ENCODE results near the gene GAS2. TPM values are rescaled to one million over a fixed set of nuclear protein-coding genes. Genes with fewer than 3 reads are reported as not detected.

Gene GAS2
- total and polyA plus RNA-seq, 9 of the 15 experiments (the other 6 are each of a cell fraction or from before 2014, with no cell fraction given) = 0.77 to 1.9 (median 1.1) TPM

DNA sequence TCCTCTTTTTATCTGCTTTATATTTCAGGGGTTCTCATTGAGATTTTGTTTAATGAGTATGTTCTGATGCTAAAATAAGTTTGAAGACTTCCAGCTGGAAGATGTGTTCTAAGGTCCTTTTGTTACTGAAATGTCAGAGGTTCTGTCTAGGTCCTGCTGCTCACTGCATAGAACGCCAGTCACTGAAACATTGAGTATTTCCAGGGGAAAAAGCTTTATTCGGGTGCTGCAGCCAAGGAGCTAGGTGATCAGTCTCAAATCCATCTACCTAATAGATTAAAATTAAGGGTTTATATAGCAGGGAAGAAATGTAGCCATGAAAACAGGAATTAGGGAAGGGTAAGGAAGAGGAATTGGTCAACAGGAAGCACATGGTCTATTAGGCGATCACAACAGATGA, 143.5 kb downstream of the GAS2 start:
- ChIA-PET CTCF (ENCODE audit: low intra/inter-chr PET ratio) (interaction anchor here (0.5 kb wide), 1 partner anchor 195 kb away, joined by 3 read pairs; no protein-coding TSS in a partner anchor), POLR2A (no interaction called here)
- DNase-seq (ENCODE audit: extremely low read depth in 1 of 4, low spot score in 3 of 4) (no peak), ATAC-seq (no peak), FAIRE-seq (no peak)
- Histone ChIP-seq H3K27ac (ENCODE audit: extremely low read depth, low read depth, low read length) (no peak overlapping the region), H3K4me1 (replicated peaks in 1 of 2; ENCODE audit: control insufficient read depth in 2 of 2, insufficient read depth in 2 of 2, low read length in 2 of 2) (no peaks in the 10 kb centered on the region), H3K79me2 (ENCODE audit: control insufficient read depth, insufficient read depth, low read length) (no peaks in the 10 kb centered on the region), H3K27me3 (ENCODE audit: control insufficient read depth in 2 of 2, insufficient read depth in 2 of 2, low read length in 2 of 2) (no peaks in the 10 kb centered on the region), H3K4me3 (no peak overlapping the region), H3K36me3 (ENCODE audit: control insufficient read depth, insufficient read depth, low read length) (no peaks in the 10 kb centered on the region), H3K9ac (ENCODE audit: insufficient read depth in 1 of 2, low read depth in 2 of 2, low read length in 2 of 2) (no peak overlapping the region), H4K20me1 (replicated peaks; ENCODE audit: control insufficient read depth, insufficient read depth, low read length) (no peaks in the 10 kb centered on the region), H3K9me3 (replicated peaks; ENCODE audit: control insufficient read depth, insufficient read depth, low read depth, low read length) (no peaks in the 10 kb centered on the region), H2AFZ (ENCODE audit: low read depth, low read length) (no peak overlapping the region), H3K9me1 (ENCODE audit: control insufficient read depth, insufficient read depth, low read length) (no peaks in the 10 kb centered on the region), H3K4me2 (ENCODE audit: insufficient read depth, low read length) (no peak overlapping the region)
- BruUV-seq (replicated peaks) = no TSS peak
- TF ChIP-seq ZNF124 (CRISPR knock-in tag; IDR thresholded peaks at IDR 0.05) (peak; percentile 96), PHB (CRISPR knock-in tag; IDR thresholded peaks at IDR 0.05) (no peak)
- WGBS (ENCODE audit: insufficient coverage, low coverage, missing lambda C conversion rate) = 33% methylated on average over 3 of the region's 3 CpGs
- in situ Hi-C loops (cut with MboI) = no loop called here
- intact Hi-C loops (cut with micrococcal nuclease) = no loop called here

DNA sequence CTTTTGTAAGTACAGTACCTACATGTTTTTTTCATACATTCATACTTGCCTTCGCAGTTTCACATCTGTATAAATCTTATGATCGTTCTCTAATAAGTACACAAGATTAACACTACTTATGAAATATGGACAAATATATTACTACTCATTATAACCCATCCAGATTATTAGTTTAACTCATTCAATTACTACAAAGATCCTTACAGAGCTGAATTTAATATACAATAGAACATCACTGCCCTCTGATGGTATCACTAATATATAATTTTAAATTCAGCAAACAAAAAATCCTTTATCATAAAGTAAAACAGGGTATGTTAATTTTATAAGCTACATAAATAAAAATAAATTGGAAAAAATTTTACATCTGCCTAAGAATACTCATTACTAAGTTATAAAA, 155.8 kb downstream of the GAS2 start:
- DNase-seq (ENCODE audit: extremely low read depth in 1 of 4, low spot score in 3 of 4) = no peak
- CTCF ChIA-PET (ENCODE audit: low intra/inter-chr PET ratio) = no interaction called here
- 92% methylated on average over 2 of the region's 2 CpGs for WGBS (ENCODE audit: insufficient coverage, low coverage, missing lambda C conversion rate)

More for the DNA sequence above, 155.8 kb downstream of the GAS2 start:
- H3K27me3 ChIP-seq (ENCODE audit: control insufficient read depth in 2 of 2, insufficient read depth in 2 of 2, low read length in 2 of 2) = no peaks in the 10 kb centered on the region
- H3K79me2 ChIP-seq (ENCODE audit: control insufficient read depth, insufficient read depth, low read length) = peaks cover 2% of the 10 kb centered on the region; the same call in 1 of the 3 replicates
- no peak for TF ChIP-seq ZNF316 (IDR thresholded peaks at IDR 0.05)
- no peak for TF ChIP-seq CREB1 (IDR thresholded peaks at IDR 0.05)
- TF ChIP-seq CREB1 (CRISPR knock-in tag; IDR thresholded peaks at IDR 0.05) = no peak
- no peak for TF ChIP-seq ZNF431 (CRISPR knock-in tag; IDR thresholded peaks at IDR 0.05)
- no peak for TF ChIP-seq ZNF354B (CRISPR knock-in tag; IDR thresholded peaks at IDR 0.05)
- TF ChIP-seq, protein P1, sequence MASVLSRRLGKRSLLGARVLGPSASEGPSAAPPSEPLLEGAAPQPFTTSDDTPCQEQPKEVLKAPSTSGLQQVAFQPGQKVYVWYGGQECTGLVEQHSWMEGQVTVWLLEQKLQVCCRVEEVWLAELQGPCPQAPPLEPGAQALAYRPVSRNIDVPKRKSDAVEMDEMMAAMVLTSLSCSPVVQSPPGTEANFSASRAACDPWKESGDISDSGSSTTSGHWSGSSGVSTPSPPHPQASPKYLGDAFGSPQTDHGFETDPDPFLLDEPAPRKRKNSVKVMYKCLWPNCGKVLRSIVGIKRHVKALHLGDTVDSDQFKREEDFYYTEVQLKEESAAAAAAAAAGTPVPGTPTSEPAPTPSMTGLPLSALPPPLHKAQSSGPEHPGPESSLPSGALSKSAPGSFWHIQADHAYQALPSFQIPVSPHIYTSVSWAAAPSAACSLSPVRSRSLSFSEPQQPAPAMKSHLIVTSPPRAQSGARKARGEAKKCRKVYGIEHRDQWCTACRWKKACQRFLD (CRISPR knock-in tag; IDR thresholded peaks at IDR 0.05) = no peak
- TF ChIP-seq ZC3H4 (CRISPR knock-in tag; IDR thresholded peaks at IDR 0.05; ENCODE audit: borderline replicate concordance) = no peak
- no peak for TF ChIP-seq RFX1 (IDR thresholded peaks at IDR 0.05)
- TF ChIP-seq COPS2 (conservative IDR thresholded peaks at IDR 0.05) = no peak
- no peak for TF ChIP-seq ILK (tag; IDR thresholded peaks at IDR 0.05; ENCODE audit: borderline replicate concordance, low read depth)
- TF ChIP-seq, protein P2, sequence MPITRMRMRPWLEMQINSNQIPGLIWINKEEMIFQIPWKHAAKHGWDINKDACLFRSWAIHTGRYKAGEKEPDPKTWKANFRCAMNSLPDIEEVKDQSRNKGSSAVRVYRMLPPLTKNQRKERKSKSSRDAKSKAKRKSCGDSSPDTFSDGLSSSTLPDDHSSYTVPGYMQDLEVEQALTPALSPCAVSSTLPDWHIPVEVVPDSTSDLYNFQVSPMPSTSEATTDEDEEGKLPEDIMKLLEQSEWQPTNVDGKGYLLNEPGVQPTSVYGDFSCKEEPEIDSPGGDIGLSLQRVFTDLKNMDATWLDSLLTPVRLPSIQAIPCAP (CRISPR knock-in tag; IDR thresholded peaks at IDR 0.05; ENCODE audit: borderline replicate concordance) = no peak
- no peak for TF ChIP-seq NFRKB (IDR thresholded peaks at IDR 0.05; ENCODE audit: low read depth)
- POLR2A ChIA-PET = no interaction called here
- H3K4me3 ChIP-seq = no peak overlapping the region
- peaks cover 56% of the 10 kb centered on the region for H3K36me3 ChIP-seq (ENCODE audit: control insufficient read depth, insufficient read depth, low read length)
- in situ Hi-C loops (cut with MboI) = no loop called here
- H3K9ac ChIP-seq (ENCODE audit: insufficient read depth in 1 of 2, low read depth in 2 of 2, low read length in 2 of 2) = no peak overlapping the region
- H3K9me3 ChIP-seq (replicated peaks; ENCODE audit: control insufficient read depth, insufficient read depth, low read depth, low read length) = no peaks in the 10 kb centered on the region
- H3K27ac ChIP-seq (ENCODE audit: extremely low read depth, low read depth, low read length) = no peak overlapping the region
- ATAC-seq (no peak), FAIRE-seq (no peak)
- no peaks in the 10 kb centered on the region for H3K4me1 ChIP-seq (replicated peaks in 1 of 2; ENCODE audit: control insufficient read depth in 2 of 2, insufficient read depth in 2 of 2, low read length in 2 of 2)
- H3K9me1 ChIP-seq (ENCODE audit: control insufficient read depth, insufficient read depth, low read length) = no peaks in the 10 kb centered on the region
- intact Hi-C loops (cut with micrococcal nuclease) = no loop called here
- no peak overlapping the region for H2AFZ ChIP-seq (ENCODE audit: low read depth, low read length)
- no peak overlapping the region for H3K4me2 ChIP-seq (ENCODE audit: insufficient read depth, low read length)
- BruUV-seq (replicated peaks) = no TSS peak
- H4K20me1 ChIP-seq (replicated peaks; ENCODE audit: control insufficient read depth, insufficient read depth, low read length) = no peaks in the 10 kb centered on the region

Data from K562 (cell line).